Esophagus muscularis mucosa (tissue), 4 donors: ENCODE results near the gene CLUH. TPM values are rescaled to one million over a fixed set of nuclear protein-coding genes. Genes with fewer than 3 reads are reported as not detected.

Experiments
- DNase-seq: peaks from one replicate; pipeline ENCODE4 v3.0.0-alpha.2; 2017; ENCODE audit errors: extremely low spot score
- H3K27ac ChIP-seq, 4 donors: fragments of 200-600 bp; sonication (generic); replicated peaks in 1 of 4; 1 replicate in 3 of 4; 2 replicates in 1 of 4; pipeline ENCODE4 v1.5.1; 2016 to 2019; ENCODE audit warnings: mild to moderate bottlenecking in 1 of 4
- H3K27me3 ChIP-seq, 4 donors: fragments of 200-600 bp; sonication (generic); one replicate each; pipeline versions ENCODE4 v1.5.1 to v1.6.0; 2016 to 2019
- H3K36me3 ChIP-seq, 4 donors: fragments of 200-600 bp; sonication (generic); one replicate each; pipeline ENCODE4 v1.5.1; 2016 to 2019
- H3K4me1 ChIP-seq, 4 donors: fragments of 200-600 bp; sonication (generic); one replicate each; pipeline ENCODE4 v1.5.1; 2016 to 2019
- H3K4me3 ChIP-seq, 4 donors: fragments of 200-600 bp; sonication (generic); 1 replicate in 2 of 4; 2 replicates in 2 of 4; pipeline ENCODE4 v1.5.1; 2016 to 2019; ENCODE audit warnings: mild to moderate bottlenecking in 4 of 4, moderate library complexity in 1 of 4
- H3K9me3 ChIP-seq, 4 donors: fragments of 200-600 bp; sonication (generic); 1 replicate in 3 of 4; 2 replicates in 1 of 4; pipeline ENCODE4 v1.5.1; 2016 to 2019
- CTCF ChIP-seq, 3 experiments: fragments of 200-600 bp in 2 of 3; fragments of 450-650 bp in 1 of 3; sonication (generic) in 2 of 3; IDR thresholded peaks; one replicate each; pipeline ENCODE4 v1.5.1; 2017 to 2019; ENCODE audit warnings: antibody characterized with exemption in 3 of 3, mild to moderate bottlenecking in 2 of 3, moderate library complexity in 1 of 3
- EP300 ChIP-seq: sonication (generic); formaldehyde crosslinking; IDR thresholded peaks from one replicate; pipeline ENCODE4 v1.6.1; 2017; ENCODE audit warnings: antibody characterized with exemption
- POLR2A ChIP-seq: fragments of 450-650 bp; IDR thresholded peaks from one replicate; pipeline ENCODE4 v1.6.1; 2017; ENCODE audit warnings: antibody characterized with exemption, moderate library complexity, mild to moderate bottlenecking, low read depth
- POLR2AphosphoS5 ChIP-seq, 2 donors: sonication (generic); formaldehyde crosslinking; IDR thresholded peaks; one replicate each; pipeline ENCODE4 v1.6.1; 2017; ENCODE audit warnings: antibody characterized with exemption in 2 of 2
- WGBS: methylation state at CpG from one replicate; pipeline ENCODE4 v1.1.5; 2018; 5-methylcytosine and 5-hydroxymethylcytosine counted together
- intact Hi-C: fragments of 100-400 bp; cut with DNase I; formaldehyde crosslinking; loops from one replicate; pipeline ENCODE4 v1.15.1; 2023
- total RNA-seq, 4 donors: library from RNA; depleted of rRNA; stranded (reverse); fragments of >200 nt; gene quantifications; one replicate each; pipeline versions ENCODE4 v1.1.0 to v1.2.1, GENCODE V29; 2016

The CLUH gene
- total RNA-seq, 4 donors from 2014 or later = 42.8 to 92.9 (median 62.9) TPM

GRCh38 chr17:2724784-2725164, 13.2 kb upstream of the CLUH start:
- no peaks in the 10 kb centered on the region for H3K9me3 ChIP-seq

GRCh38 chr17:2723997-2724783, 12.6 kb upstream of the CLUH start:
- intact Hi-C loops = no loop called here
- no peak for DNase-seq
- peak overlapping the region; percentile 46 to 58 (median 48) for H3K4me3 ChIP-seq
- peaks cover 0 to 20% (median 18%) of the 10 kb centered on the region in 4 donors for H3K4me1 ChIP-seq
- H3K27me3 ChIP-seq = peaks cover 0 to 71% (median 24%) of the 10 kb centered on the region in 4 donors
- 3% methylated on average over 45 of the region's 98 CpGs for WGBS
- H3K9me3 ChIP-seq = no peaks in the 10 kb centered on the region
- no peaks in the 10 kb centered on the region for H3K36me3 ChIP-seq
- TF ChIP-seq EP300 = no peak
- no peak for TF ChIP-seq CTCF (IDR thresholded peaks at IDR 0.05)
- TF ChIP-seq POLR2AphosphoS5 (IDR thresholded peaks at IDR 0.05) = no peak
- no peak for TF ChIP-seq POLR2A
- peak overlapping the region; percentile 49 to 66 (median 60) for H3K27ac ChIP-seq

More at GRCh38 chr17:2724784-2725164, 13.2 kb upstream of the CLUH start:
- Histone ChIP-seq H3K36me3 (no peaks in the 10 kb centered on the region), H3K27me3 (peaks cover 0 to 75% (median 24%) of the 10 kb centered on the region in 4 donors), H3K4me3 (peak overlapping the region; percentile 46 to 58 (median 48)), H3K4me1 (peaks cover 0 to 20% (median 18%) of the 10 kb centered on the region in 4 donors), H3K27ac (peak overlapping the region in 1 of 4 donors; percentile 30)
- 6% methylated on average over 12 of the region's 40 CpGs for WGBS
- intact Hi-C loops = no loop called here
- no peak for TF ChIP-seq POLR2A
- no peak for TF ChIP-seq EP300
- no peak for TF ChIP-seq POLR2AphosphoS5 (IDR thresholded peaks at IDR 0.05)
- peak in 1 of 3 experiments; percentile 19 for TF ChIP-seq CTCF (IDR thresholded peaks at IDR 0.05)
- DNase-seq = no peak

GRCh38 chr17:2723505-2723996, 12.0 kb upstream of the CLUH start:
- no peak for DNase-seq
- H3K27me3 ChIP-seq = peaks cover 0 to 64% (median 24%) of the 10 kb centered on the region in 4 donors
- peak overlapping the region; percentile 46 to 58 (median 48) for H3K4me3 ChIP-seq
- peaks cover 0 to 20% (median 18%) of the 10 kb centered on the region in 4 donors for H3K4me1 ChIP-seq
- intact Hi-C loops = no loop called here
- H3K27ac ChIP-seq = peak overlapping the region; percentile 49 to 66 (median 60)
- 43% methylated on average over 5 of the region's 18 CpGs for WGBS
- no peaks in the 10 kb centered on the region for H3K36me3 ChIP-seq
- no peak for TF ChIP-seq CTCF (IDR thresholded peaks at IDR 0.05)
- TF ChIP-seq POLR2A = no peak
- no peak for TF ChIP-seq EP300
- no peak for TF ChIP-seq POLR2AphosphoS5 (IDR thresholded peaks at IDR 0.05)
- H3K9me3 ChIP-seq = no peaks in the 10 kb centered on the region

GRCh38 chr17:2722611-2723010, 11.0 kb upstream of the CLUH start:
- Histone ChIP-seq H3K27ac (no peak overlapping the region), H3K9me3 (no peaks in the 10 kb centered on the region), H3K4me1 (peaks cover 0 to 20% (median 18%) of the 10 kb centered on the region in 4 donors), H3K4me3 (no peak overlapping the region), H3K36me3 (no peaks in the 10 kb centered on the region), H3K27me3 (peaks cover 0 to 55% (median 18%) of the 10 kb centered on the region in 4 donors)
- intact Hi-C loops = no loop called here
- TF ChIP-seq POLR2A (no peak), POLR2AphosphoS5 (IDR thresholded peaks at IDR 0.05) (no peak), EP300 (no peak), CTCF (IDR thresholded peaks at IDR 0.05) (no peak)
- no peak for DNase-seq
- 62% methylated on average over 10 of the region's 10 CpGs for WGBS
